CD4-positive, alpha-beta T cell treated with Interleukin-1 beta for 1 hour (primary cell): ENCODE measurements around the gene PNKP.

Experiments used
- DNase-seq, 2 donors: peaks; one replicate each; pipeline ENCODE4 v3.0.0-alpha.2; 2020 to 2022

PNKP gene

DNA sequence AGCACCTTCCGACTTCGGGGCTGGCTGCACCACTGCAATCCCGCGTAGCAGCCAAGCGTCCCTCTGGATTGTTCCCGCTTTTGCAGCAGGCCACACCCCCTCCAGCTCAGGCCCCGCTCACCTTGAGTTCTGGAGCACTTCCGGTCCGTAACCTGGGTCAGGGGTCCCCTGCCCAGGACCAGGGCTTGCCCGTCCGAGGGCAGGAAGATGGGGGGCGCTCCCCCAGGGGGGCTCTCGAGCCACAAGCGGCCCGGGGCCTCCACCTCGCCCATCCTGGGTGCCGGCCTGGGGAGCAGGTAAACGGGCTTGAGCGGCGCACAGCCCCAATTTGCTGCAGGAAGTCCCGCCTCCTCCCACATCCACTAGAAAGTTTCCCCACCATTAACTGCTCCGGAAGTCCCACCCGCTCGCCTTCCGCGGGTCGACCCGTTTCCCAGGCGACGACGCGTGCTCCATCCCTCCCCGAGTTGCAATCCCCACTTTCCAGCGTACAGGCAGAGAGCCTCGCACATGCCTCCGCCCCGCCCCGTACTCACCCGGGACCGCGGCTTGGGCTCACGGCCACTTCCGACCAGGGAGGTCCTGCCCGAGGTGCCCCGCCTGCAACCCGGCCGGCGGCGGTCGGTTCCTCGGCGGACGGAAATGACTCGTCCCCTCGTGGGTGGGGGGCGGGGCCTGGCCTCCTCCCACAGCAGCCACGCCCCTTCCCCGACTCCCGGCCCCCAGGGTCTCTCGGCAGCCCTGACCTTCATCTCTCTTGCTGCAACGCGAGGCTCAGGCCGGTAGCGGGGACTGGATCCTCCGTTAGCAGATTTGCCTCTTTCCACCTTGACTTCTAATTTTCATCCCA lies at the start of gene PNKP:
Gene PNKP, minus strand, starts transcription at position 644 of the 850 bp plus-strand sequence. Its CDS starts 372 bp downstream, at position 272.
- DNase-seq, result peak; percentile 88

DNA sequence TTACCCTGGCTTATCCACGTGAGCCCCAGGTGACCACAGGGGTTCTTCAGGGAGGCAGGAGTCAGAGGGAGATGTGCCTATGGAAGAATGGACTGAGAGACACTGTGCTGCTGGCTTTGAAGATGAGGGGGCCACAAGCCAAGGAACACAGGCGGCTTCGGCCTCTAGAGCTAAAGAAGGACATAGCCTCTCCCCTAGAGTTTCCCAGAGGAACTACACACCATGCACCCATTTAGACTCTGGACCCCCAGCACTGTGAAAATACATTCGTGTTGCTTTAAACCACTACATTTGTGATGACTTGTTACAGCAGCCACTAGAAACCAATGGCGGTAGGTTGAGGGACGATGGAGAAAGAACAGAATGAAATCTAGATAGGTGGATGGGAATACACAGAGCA lies 47.9 kb upstream of the PNKP start:
- DNase-seq, result no peak

DNA sequence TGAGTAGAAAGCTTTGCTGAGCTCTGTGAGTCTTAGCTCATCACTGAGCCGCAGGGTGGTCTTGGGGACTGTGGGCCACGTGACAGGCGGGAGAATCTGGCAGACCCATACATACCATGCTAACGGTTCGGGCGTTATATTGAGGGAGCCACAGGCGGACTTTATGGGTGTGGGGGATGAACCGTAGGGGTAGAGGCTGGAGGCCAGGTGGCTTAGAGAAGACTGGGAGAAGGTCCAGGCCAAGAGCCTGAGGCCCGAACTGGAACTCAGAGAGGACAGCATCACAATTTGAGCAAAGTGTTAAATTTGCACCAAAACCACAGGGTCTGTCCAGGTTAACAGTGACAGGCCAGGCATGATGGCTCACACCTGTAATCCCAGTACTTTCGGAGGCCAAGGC lies 46.3 kb upstream of the PNKP start:
- no peak for DNase-seq

DNA sequence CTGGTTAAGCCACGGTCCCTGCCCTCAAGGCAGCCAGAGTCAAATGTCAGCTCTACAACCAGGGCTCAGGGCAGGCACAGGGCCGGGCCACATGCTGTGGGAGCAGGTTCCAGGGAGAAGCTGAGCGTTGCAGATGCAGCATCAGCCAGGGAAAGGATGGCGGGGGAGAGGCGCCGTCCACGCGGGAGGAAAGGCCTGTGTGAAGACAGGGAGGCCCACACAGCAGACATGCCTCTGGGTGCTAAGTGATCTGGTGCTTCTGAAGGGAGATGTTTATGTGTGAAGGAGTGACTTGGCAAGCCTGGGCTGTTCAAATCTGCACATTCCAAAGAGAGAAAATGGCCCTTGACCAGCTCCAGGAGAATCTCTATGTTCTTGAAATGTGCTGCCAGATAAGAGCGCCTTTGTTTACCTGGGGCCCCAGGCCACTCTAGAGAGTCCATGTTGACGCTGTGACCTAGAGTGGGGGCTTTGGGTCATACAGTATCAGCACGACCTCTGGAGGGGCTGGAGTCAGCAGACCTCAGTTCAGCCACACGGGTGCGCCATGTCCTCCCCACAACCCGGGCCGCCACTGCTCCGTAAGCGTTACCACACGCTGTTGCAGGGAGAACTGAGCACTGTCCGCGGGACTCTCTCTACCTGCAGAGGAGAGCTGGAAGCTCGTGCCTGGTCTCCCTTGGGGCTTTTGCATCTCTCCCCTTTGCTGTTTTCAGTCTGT lies 45.7 kb upstream of the PNKP start:
- DNase-seq, result no peak

DNA sequence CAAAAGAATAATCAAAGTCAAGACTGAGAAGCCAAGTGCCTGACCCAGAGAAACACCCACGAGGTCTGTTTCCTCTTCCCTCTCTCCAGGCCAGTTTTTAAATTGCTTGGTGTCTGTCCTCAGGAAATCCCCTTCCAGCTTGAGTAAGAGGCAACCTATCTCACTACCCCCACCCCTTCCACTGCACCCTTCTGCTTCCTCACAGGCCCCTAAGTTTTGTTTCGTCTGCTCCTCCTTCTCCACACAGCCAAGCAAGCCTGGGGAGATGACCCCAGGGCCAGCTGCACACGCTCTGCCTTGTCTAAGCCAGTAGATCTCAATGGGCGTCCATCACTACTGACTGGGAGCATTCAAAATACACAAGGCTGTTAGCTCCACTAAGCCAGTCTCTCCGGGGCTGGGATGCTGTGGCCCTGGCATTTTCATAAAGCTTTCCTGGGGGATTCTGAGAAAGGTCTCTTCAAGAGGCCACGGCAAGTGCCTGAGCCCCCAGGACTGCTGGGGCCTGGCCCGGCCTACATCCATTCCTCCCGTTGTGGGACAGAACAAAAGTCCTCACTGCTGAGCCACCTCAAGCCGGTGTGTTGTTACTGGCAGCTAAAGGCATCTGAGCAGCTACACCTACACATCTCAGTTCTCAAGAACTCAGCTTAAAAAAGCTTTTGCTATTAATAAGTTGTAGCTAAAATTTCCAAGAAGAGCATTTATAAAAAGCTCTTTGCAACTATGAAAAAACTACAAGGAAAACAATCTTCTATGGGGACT lies 44.2 kb upstream of the PNKP start:
- DNase-seq, result peak; percentile 41 to 58

DNA sequence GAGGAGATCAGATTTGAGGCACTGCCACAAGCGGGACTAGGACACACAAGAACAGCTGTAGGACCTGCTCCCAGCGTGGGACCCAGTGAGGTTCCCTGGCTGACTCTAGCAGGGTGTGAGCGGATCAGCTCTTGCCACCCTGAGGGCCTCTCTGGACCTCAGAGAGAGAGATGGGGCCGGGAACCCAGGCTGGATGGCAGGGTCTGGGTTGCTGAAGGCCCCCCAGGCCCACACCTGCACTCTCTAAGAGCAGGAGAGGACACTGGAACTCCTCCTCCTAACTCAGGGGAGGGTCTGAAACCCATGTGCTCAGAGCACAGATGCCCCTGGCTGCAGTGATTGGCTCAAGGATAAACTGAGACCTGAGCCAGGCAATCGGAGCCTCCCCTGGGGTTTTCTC lies 42.8 kb upstream of the PNKP start:
- no peak for DNase-seq

DNA sequence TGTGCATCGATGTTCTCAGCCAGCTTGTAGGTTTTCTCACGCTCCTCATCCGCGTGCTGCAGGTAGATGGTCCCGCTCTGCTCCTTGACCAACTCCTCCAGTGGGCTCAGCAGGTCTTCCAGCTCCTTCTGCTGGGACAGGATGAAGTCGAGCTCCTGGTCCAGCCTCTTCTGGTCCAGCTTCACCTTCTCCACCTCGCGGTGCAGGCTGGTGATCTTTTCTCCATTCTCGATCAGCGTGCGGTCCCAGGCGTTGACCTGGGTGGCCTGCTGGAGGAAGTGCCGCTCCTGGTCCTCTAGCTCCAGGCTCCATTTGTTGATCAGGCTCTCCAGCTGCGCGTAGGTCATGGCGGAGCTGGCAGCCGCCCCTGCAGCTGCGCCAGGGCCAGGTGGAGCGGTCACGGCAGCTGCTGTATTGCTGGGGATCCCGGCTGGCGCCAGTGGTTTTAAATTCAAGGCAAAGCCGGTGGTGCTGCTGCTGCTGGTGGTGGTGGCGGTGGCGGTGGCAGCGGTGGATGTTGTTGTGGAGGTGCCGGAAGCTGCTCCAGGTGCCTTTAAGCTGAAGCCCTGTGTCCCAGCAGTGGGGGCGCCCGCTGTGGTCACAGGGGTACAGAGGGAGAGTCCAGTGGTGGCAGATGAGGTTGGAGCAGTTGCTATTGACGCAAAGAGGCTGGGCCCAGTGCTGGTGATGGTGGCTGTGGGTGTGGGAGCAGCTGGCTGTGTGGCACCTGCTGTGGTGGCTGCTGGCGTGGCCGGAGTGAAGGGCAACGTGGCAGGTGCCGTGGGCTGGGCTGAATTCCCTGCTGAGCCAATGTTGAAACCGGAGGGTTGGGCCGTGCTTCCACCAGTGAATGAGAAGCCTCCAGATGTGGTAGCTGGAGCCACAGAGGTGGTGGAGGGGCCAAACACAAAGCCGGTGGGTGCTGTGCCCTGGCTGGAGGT lies 41.4 kb upstream of the PNKP start:
- DNase-seq, result no peak

DNA sequence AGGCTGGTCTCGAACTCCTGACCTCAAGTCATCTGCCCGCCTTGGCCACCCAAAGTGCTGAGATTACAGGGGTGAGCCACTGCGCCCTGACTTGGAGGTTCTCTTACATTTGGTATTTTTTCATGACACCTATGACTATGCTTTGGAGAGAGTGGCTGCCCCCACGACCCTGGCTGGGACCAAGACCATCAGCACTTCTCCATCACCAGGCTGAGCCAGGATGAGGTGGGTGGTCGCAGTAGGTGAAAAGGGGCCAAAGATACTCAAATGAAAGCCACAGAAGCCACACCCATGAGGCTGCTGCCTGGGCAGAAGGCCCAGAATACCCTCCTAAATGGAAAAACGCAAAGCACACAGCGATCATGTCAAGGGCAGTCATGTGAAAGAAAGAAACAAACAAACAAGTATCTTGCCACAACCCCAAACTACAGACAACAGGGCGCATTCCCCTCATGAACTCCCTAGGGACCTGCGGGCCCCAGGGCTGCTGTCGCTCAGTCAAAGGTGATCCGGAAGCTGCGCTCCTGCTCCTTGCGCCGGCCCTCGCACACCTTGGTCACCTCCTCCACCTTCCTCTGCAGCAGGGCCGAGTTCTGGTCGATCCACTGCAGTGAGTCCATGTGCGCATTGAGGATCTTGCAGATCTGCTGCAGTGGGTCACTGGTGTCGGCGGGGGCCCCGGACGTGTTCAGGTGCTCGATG lies 40.5 kb upstream of the PNKP start:
- peak in 1 of 2 donors; percentile 33 for DNase-seq

DNA sequence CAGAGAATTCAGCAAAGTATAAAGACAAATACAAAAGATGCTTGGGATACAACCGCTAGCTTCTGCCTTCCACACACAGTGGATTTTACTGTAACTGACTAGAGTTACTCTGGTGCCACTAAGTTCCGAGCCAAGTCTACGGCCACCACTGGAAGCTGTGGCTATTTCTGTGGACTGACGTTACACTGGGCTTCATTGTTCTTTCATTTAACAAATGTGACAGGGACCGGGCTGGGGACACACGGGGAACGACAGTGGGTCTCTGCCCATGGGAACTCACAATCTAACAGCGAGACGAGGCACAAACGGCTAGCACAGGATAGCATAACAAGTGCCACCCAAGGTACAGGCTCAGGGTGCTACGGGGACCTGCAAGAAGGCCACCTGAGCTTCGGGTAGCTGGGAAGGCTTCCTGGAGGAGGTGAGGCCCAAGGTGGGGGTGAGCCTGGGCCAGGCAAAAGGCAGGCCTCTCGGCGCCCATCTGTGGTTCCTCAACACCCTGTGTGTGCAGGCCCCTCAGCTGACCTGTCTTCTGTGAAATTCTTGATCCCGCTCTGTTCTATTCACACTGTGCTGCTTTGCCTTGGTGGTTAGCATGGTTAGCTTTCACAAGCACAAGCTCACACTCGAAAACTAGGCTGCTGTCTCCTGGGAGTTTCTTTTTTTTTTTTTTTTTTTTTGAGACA lies 39.6 kb upstream of the PNKP start:
- no peak for DNase-seq

DNA sequence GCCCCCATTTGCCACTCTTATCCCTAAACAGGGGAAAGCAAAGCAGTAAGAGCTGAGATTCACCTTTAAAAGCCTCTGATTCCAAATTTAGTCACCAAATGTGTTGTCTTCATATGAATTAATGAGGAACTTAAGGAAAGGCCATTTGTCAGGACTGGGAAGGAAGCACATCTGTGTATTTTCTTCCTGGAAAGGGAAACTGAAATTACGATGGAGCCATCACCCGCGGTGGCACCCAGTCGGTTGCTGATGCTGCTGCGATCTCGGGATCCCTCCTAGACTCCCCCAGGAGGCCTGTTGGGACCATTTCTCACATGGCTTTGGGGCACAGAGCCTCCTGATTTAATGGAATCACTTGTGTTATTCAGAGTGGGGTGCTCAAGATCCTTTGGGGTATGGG lies 36.8 kb upstream of the PNKP start:
- DNase-seq, result no peak

DNA sequence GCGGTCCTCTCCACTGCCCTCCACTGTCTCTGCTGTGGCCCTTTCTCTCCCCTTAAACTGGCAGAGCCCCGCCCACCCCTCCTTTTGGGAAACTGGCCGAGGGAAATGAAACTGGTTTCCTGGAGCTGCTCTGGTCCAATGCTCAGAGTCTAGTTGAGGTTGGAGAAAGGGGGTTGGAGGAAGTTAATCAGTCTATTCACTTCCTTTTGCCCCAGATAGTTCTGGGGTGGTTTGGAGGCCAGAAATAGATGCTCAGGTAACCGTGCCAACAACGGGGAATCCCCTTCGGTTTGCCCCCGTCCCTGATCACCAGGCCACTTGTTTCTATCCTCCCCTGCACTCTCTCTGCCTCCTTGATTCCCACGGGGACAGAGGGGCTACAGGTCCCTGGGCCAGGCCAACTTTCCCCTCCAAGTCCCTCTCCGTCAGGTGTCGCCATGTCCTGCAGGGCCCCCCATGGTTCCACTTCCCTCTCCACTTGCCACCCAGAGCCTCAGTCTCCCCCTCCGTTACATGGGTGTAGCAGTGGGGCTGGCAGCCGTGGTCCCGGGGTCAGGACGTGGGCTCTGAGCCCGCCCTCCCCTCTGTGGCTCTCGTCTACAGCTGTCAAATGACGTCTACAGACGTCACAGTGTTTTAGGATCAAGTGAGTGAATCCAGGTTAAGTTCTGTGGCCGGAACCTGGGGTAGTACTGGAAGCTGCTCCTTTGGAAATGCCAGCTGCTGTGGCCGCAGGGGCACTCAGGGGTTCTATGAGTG lies 29.7 kb upstream of the PNKP start, which contains the start of gene IL4I1:
Gene IL4I1, minus strand, starts transcription at position 25 of the 759 bp plus-strand sequence. CDS start 727 bp downstream, outside the sequence.
- peak; percentile 83 to 87 for DNase-seq

DNA sequence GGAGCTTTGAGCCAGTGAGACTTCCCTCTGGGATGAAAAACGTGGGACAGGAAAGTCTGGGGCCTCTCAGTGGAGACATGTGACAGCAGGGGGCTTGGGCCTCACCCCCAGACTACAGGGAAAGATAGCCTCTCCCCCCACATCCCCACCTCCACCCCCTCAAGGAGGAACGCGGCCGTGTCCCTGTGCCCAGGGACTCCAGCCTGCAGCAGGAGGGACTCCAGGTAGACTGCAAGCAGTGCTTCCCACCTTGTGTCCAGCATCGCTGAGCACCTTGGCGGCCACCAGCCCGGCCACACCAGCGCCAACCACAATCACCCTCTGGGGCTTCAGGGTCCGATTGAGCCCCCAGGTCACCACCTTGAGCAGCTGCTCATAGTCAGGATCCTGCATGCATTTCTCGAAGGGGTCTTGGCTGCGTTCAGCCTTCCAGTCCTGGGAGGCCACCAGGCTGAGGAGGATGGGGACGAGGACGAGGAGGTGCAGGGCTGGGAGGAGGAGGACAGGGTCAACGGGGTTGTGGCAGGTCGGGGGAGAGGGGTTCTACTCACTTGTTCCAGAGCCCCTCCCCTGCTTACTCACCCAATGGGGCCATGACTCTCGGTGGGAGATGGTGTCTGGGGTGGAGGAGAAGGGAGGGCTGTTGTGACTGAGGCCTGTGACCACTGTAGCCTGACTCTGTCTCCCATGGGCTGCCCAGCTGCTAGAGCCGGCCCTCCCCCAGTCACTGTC lies 28.4 kb upstream of the PNKP start:
- DNase-seq, result no peak

DNA sequence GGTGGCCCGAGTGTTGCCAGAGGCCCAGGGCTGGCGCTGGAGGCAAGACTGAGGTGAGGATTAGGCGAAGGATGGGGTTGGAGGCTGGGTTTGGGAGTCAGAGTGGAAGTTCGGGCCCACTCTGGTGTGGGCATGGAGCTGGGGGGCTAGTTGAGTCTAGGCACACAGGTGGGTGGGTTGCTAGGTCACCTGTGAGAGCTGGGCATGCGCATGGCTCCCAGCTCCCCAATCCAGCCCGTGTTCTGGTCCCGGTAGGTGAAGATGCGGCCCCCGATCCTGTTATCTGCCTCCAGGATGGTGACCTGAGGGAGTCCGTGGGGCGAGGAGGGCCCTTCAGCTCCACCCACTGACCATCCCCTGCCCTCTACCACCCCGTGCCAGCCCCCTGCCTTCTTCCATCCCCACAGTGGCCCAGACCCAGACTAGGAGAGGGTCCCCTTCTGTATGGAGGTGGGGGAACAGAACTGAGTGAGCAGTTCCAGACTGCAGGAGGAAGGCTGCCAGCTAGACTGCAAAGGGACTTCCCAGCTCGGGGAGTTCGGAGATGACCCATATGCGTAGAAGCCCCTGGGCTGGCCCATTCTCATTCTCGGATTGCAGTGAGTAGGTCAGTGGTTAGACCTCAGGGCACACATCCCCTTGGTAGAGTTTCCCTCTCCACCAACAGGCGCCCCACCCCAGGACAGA lies 27.6 kb upstream of the PNKP start:
- peak; percentile 58 to 60 for DNase-seq

DNA sequence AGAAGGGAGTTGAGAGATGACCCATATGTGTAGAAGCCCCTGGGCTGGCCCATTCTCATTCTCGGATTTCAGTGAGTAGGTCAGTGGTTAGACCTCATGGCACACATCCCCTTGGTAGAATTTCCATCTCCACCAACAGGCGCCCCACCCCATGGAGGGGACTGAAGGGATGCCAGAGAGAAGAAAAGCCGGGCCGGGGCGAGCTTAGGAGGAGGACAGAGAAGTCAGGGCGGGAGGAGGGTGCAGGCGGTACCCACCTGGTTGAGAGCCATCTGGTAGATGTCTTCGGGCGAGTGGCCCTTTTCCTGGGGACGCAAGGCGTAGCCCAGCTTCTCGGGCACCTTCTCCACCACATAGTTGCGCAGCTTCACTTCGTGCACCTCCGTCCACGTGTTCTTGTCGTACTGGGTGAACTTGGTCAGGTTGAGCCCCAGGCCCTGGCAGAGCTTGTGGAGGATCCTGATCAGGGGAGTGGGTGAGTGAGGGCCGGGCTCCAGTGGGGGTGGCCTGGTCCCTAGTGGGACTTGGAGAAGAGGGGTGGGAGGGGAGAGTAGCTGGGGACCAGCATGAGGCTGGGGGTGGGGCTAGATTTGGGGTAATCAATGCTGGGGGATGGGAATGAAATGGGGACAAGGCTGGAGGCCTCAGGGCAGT lies 26.8 kb upstream of the PNKP start:
- DNase-seq, result no peak

DNA sequence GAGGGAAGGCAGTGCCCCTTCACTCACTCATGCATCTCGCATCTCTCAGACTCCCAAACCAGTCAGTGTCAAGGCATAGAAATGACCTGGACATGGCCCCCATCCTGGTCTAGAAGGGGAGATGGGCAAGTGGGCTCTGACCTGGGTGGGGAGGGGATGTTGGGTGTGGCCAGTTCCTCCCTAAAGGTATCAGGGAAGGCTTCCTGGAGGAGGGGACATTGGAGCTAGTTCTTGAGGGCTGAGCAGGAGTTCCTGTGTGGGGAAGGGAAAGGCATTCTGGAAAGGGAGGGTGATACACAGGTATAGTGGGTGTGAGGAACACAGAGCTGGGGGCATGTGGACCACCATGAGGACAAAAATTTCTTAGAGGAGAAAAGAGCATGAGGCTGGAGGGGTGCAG lies 25.3 kb upstream of the PNKP start:
- DNase-seq, result no peak

DNA sequence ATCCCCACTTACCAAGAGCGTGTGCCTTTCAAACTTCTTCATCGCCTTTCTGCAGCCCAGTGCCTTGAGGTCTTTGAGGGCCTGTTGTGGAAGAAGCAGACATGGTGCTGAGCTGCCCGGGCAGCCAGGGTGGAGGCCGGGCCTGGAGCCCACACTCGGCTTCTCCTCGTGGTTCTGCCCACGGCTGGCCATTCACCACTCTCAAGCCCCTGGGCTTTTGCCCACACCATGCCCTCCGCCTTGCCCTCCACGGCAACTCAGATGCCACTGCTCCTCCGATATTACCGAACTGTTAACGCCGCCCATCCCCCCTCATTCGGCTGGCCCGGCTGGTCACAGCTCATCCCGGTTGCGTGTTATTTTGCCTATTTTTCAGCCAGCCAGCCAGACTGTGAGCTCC lies 24.0 kb upstream of the PNKP start:
- DNase-seq, result no peak

DNA sequence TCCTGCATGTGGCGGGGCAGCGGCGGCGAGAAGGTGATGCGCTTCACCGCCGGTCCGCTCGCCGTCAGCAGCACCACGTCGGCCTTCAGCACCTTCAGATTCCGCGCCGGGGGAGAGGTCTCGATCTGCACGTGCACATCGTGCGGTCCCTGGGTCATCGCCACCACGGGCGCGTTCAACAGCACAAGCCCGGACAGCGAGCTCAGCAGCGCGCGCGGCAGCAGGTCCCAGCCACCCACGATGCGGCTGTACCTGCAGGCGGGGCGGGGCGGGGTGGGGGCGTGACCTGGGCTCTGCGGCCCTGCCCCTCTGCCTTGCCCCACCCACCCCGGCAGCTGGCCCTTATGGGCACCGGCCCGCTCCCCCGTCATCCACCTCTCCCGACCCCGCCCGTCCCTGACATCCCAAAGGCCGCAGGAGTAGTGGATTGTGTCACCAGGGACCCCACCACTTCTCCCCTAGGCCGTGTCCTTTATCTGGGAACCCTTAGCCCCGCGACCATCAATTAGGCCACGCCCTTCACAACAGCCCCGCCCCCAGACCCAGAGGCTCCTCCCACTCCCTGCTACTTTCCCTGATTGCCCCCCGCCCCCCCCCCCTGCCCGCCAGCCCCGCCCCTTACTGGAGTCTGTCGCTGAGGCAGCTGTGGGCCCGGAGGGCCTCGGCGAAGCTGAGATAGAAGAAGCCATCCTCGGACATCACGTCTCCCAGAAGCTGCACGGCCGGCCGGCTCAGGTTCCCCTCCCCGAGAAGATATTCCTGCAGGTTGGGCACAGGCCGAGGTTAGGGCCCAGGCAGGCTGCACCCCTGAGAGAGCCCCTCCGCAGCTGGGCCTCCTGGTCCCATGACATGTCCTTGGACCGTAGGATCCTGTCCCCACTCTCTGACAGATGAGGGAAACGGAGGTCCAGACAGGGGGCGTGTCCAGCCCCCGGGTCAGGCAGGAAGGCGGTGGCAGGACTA lies 23.3 kb upstream of the PNKP start:
- peak; percentile 73 to 79 for DNase-seq
